Measurements from ENCODE around the gene CERS4.
A peak's percentile ranks its signal among the peaks of the same experiment; 100 is the strongest.

DNA sequence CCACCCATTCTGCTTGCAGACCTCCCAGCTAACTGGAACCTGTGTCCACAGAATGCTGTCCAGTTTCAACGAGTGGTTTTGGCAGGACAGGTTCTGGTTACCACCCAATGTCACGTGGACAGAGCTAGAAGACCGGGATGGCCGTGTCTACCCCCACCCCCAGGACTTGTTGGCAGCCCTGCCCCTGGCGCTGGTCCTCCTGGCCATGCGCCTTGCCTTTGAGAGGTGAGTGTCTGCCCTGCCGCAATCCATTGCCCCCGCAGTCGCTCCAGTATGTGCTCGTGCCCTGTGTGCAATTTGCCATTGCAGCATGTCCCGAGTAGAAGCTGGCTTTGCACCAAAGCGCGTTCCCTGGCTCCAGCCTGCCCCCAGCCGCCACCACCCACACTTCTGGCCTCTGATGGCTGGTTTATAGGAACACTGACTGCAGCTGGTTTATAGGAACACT lies 41.9 kb downstream of the CERS4 start:
- TF ChIP-seq POLR2A (IDR thresholded peaks at IDR 0.05) = no peak
- TF ChIP-seq, protein P1, sequence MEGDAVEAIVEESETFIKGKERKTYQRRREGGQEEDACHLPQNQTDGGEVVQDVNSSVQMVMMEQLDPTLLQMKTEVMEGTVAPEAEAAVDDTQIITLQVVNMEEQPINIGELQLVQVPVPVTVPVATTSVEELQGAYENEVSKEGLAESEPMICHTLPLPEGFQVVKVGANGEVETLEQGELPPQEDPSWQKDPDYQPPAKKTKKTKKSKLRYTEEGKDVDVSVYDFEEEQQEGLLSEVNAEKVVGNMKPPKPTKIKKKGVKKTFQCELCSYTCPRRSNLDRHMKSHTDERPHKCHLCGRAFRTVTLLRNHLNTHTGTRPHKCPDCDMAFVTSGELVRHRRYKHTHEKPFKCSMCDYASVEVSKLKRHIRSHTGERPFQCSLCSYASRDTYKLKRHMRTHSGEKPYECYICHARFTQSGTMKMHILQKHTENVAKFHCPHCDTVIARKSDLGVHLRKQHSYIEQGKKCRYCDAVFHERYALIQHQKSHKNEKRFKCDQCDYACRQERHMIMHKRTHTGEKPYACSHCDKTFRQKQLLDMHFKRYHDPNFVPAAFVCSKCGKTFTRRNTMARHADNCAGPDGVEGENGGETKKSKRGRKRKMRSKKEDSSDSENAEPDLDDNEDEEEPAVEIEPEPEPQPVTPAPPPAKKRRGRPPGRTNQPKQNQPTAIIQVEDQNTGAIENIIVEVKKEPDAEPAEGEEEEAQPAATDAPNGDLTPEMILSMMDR (IDR thresholded peaks at IDR 0.05) = peak in 3 of 5 experiments; percentile 13 to 42 (median 24)

Measured in tibial nerve (tissue), 3 donors.